HCT116 (cell line): ENCODE data around the gene PTPN20. TPM values are rescaled to one million over a fixed set of nuclear protein-coding genes. Genes with fewer than 3 reads are reported as not detected.

Experiments
- ATAC-seq: fragments of 200-7000 bp; cut with Tn5 transposase; 2 replicates; pipeline ENCODE4 v1.9.1; 2020; ENCODE audit warnings: mild to moderate bottlenecking, moderate library complexity
- BruUV-seq: library from RNA; stranded (reverse); fragments of 400-500 nt; replicated peaks from 2 replicates; lab custom pipeline; 2021; lab: Mats Ljungman, UMichigan
- CTCF ChIA-PET: fragments of 300-600 bp; sonication (Branson Sonifier 250); formaldehyde crosslinking; loops from one replicate; lab custom pipeline; 2021; ENCODE audit warnings: antibody characterized with exemption; lab: Charles Lee
- POLR2A ChIA-PET: fragments of 300-600, 350-600 bp; sonication (Branson Sonifier 250); formaldehyde crosslinking; loops from one replicate; lab custom pipeline; 2021; ENCODE audit warnings: antibody characterized with exemption; lab: Charles Lee
- RAD21 ChIA-PET, 2 experiments: fragments of 300-600 bp; sonication (Branson Sonifier 250); formaldehyde crosslinking; loops; one replicate each; lab custom pipeline; 2023; ENCODE audit warnings: low total read pairs in 2 of 2; ENCODE audit not compliant: uncharacterized antibody in 2 of 2, unreplicated experiment in 2 of 2, low non-redundant PET in 1 of 2; lab: Charles Lee
- DNase-seq: peaks from one replicate; pipeline ENCODE4 v3.0.0-alpha.2; 2010; ENCODE audit warnings: low read depth, low spot score
- H2AFZ ChIP-seq: fragments of 200-600 bp; shearing (Covaris generic), sonication (generic); 2 replicates; pipeline ENCODE4 v1.6.1; 2017; ENCODE audit warnings: low read depth, mixed run types, mixed read lengths, antibody characterized with exemption, low read length; ENCODE audit not compliant: poor library complexity, severe bottlenecking
- H3K27ac ChIP-seq: 2 replicates; pipeline ENCODE4 v1.5.1; 2012; ENCODE audit warnings: low read depth, low read length
- H3K27me3 ChIP-seq: fragments of 200-600 bp; sonication (generic); 2 replicates; pipeline ENCODE4 v1.6.1; 2016; ENCODE audit warnings: mixed run types, low read length, mixed read lengths; ENCODE audit not compliant: insufficient read depth
- H3K36me3 ChIP-seq, 2 experiments: fragments of 200-500 bp in 1 of 2; fragments of 200-600 bp in 1 of 2; sonication (Bioruptor generic) in 1 of 2; sonication (generic) in 1 of 2; 2 replicates each; pipeline versions ENCODE4 v1.5.1 to v1.6.1; 2014 to 2016; ENCODE audit warnings: low read length in 2 of 2, inconsistent platforms in 1 of 2, mixed read lengths in 1 of 2, mixed run types in 1 of 2; ENCODE audit not compliant: insufficient read depth in 2 of 2, control insufficient read depth in 1 of 2
- H3K4me1 ChIP-seq, 2 experiments: fragments of 200-600 bp in 1 of 2; sonication (generic) in 1 of 2; 2 replicates each; pipeline versions ENCODE4 v1.5.1 to v1.6.1; 2012 to 2017; ENCODE audit warnings: low read length in 2 of 2, inconsistent platforms in 1 of 2, mild to moderate bottlenecking in 1 of 2, mixed read lengths in 1 of 2, mixed run types in 1 of 2, moderate library complexity in 1 of 2; ENCODE audit not compliant: insufficient read depth in 2 of 2, control insufficient read depth in 1 of 2
- H3K4me2 ChIP-seq: fragments of 200-600 bp; sonication (generic); 2 replicates; pipeline ENCODE4 v1.6.1; 2017; ENCODE audit warnings: mixed run types, low read length, mixed read lengths
- H3K4me3 ChIP-seq, 2 experiments: fragments of 200-600 bp in 1 of 2; sonication (generic) in 1 of 2; replicated peaks in 1 of 2; 2 replicates each; pipeline ENCODE4 v1.5.1; 2011 to 2016; ENCODE audit warnings: low read length in 2 of 2, control low read depth in 1 of 2, low read depth in 1 of 2, mild to moderate bottlenecking in 1 of 2, mixed read lengths in 1 of 2, mixed run types in 1 of 2
- H3K79me2 ChIP-seq: fragments of 200-600 bp; sonication (generic); 2 replicates; pipeline ENCODE4 v1.6.1; 2017; ENCODE audit warnings: mild to moderate bottlenecking, mixed run types, low read length, moderate library complexity, mixed read lengths; ENCODE audit not compliant: insufficient read depth
- H3K9ac ChIP-seq: fragments of 200-600 bp; sonication (generic); 2 replicates; pipeline ENCODE4 v1.6.1; 2016; ENCODE audit warnings: low read length, mixed read lengths
- H3K9me2 ChIP-seq: fragments of 200-600 bp; sonication (generic), shearing (Covaris generic); 2 replicates; pipeline ENCODE4 v1.6.1; 2017; ENCODE audit warnings: mixed run types, mild to moderate bottlenecking, moderate library complexity; ENCODE audit not compliant: insufficient read depth
- H3K9me3 ChIP-seq, 2 experiments: fragments of 200-500 bp in 1 of 2; fragments of 200-600 bp in 1 of 2; sonication (Bioruptor generic) in 1 of 2; sonication (generic) in 1 of 2; 2 replicates each; pipeline ENCODE4 v1.6.1; 2014 to 2017; ENCODE audit warnings: low read length in 2 of 2, mixed read lengths in 2 of 2, inconsistent platforms in 1 of 2, low read depth in 1 of 2, mild to moderate bottlenecking in 1 of 2, mixed run types in 1 of 2, moderate library complexity in 1 of 2; ENCODE audit not compliant: control insufficient read depth in 1 of 2, insufficient read depth in 1 of 2
- H4K20me1 ChIP-seq: fragments of 200-600 bp; sonication (generic), shearing (Covaris generic); 2 replicates; pipeline ENCODE4 v1.6.1; 2017; ENCODE audit warnings: mixed run types, mild to moderate bottlenecking, moderate library complexity; ENCODE audit not compliant: insufficient read depth
- EGR1 ChIP-seq: IDR thresholded peaks from 2 replicates; pipeline ENCODE4 v1.6.1; 2012; ENCODE audit warnings: low read depth
- TCF7L2 ChIP-seq: IDR thresholded peaks from 2 replicates; pipeline ENCODE4 v1.7.0; 2011; ENCODE audit warnings: borderline replicate concordance, inconsistent platforms; ENCODE audit not compliant: insufficient read depth, insufficient read length; ENCODE audit errors: extremely low read depth
- YY1 ChIP-seq: IDR thresholded peaks from 2 replicates; pipeline ENCODE4 v1.6.1; 2011; ENCODE audit warnings: low read length, low read depth, moderate library complexity, mild to moderate bottlenecking; ENCODE audit not compliant: insufficient replicate concordance; ENCODE audit errors: extremely low read depth
- ZNF274 ChIP-seq: fragments of 200-500 bp; sonication (Bioruptor generic); IDR thresholded peaks from 2 replicates; pipeline ENCODE4 v1.6.1; 2014; ENCODE audit warnings: mild to moderate bottlenecking, low read depth, low read length, inconsistent platforms
- intact Hi-C: fragments of 100-400 bp; cut with micrococcal nuclease; formaldehyde crosslinking; loops from 2 replicates; pipeline ENCODE4 v1.10.0; 2022
- total RNA-seq: library from RNA; stranded (reverse); gene quantifications from one replicate; pipeline ENCODE4 v1.2.1, GENCODE V29; 2021; ENCODE audit not compliant: unreplicated experiment
- TF ChIP-seq, protein P1 (sequence below): IDR thresholded peaks from 2 replicates; pipeline ENCODE4 v1.6.1; 2012

PTPN20 gene
- total RNA-seq, 1 experiment from 2014 or later, result not detected

DNA sequence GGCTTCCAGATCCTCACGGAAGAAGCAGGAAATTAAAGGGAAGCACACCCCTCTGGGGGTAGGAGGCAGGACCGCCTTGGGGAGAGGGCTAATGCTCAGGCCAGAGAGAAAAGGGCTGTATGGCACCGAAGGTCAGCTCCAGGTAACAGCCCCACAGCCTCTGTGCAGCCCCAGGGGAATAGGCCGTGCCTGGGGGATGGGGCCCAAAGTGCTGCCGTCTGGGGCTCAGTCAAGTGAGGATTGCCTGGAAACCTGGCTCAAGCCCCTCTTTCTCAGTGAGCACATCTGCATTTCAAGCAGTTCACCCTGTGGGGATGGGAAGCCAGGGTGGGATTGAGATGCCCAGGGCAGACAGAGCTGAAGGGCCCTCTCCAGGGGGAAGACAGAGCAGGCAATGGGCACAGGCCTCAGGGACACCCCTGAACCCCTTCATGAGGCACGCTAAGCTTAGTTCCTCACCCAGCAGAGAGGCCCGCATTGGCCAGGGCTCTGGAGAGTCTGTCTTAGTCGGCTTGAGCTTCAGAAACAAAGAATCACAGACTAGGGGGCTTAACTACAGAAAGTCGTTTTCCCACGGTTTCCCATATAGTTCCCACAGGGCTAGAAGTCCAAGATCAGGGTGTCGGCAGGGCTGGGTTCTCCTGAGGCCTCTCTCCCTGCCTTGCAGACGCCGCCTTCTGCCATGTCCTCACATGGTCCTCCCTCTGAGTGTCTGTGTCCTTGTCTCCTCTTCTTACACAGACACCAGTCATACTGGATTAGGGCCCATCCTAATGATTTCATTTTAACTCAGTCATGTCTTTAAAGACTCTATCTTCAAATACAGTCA, 118.2 kb downstream of the PTPN20 start:
- no peaks in the 10 kb centered on the region; the same call in 1 of the 2 replicates for H3K27me3 ChIP-seq
- H3K36me3 ChIP-seq, result no peaks in the 10 kb centered on the region
- ATAC-seq (no peak), DNase-seq (no peak)
- intact Hi-C loops, result no loop called here
- CTCF ChIA-PET, result no interaction called here
- peaks cover 0 to 7% of the 10 kb centered on the region in 2 experiments; a peak in 1 of 4 replicates for H3K4me1 ChIP-seq
- no peaks in the 10 kb centered on the region for H4K20me1 ChIP-seq
- no TSS peak for BruUV-seq
- no peak overlapping the region for H2AFZ ChIP-seq
- H3K9me2 ChIP-seq, result no peaks in the 10 kb centered on the region
- RAD21 ChIA-PET, result no interaction called here
- no peak overlapping the region for H3K4me2 ChIP-seq
- H3K79me2 ChIP-seq, result no peaks in the 10 kb centered on the region
- no peak overlapping the region for H3K9ac ChIP-seq
- no peaks in the 10 kb centered on the region for H3K9me3 ChIP-seq
- H3K27ac ChIP-seq, result no peak overlapping the region
- no peak overlapping the region for H3K4me3 ChIP-seq
- POLR2A ChIA-PET, result no interaction called here
- no peak for TF ChIP-seq EGR1

DNA sequence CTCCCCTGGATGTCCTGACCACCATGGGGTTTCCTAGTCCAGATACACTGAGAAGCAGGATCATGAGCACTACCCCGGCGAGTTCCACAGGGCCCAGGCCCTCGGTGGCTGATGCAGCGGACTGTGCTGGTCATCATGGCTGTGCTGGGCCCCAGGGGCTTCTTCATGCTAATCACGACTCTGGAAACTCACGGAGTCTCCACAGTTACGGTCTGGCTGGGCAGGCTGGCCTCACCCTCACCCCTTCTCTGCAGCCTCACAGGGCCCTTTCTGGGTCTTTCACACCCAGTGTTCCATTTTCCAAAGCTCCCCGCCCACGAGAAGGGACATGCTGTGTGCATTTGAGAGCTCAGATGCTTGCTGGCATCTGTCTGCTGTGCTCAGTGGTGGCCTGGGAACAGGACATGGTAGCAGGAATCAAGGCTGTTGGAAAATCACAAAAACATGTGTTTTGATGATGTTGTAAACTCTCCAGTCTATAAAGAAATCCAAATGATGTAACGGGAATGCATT, 119.0 kb downstream of the PTPN20 start:
- Histone ChIP-seq H3K4me2 (no peak overlapping the region), H3K9ac (no peak overlapping the region), H3K4me3 (no peak overlapping the region), H3K9me2 (no peaks in the 10 kb centered on the region), H3K9me3 (no peaks in the 10 kb centered on the region), H3K36me3 (no peaks in the 10 kb centered on the region), H2AFZ (no peak overlapping the region), H4K20me1 (no peaks in the 10 kb centered on the region), H3K27ac (no peak overlapping the region), H3K27me3 (no peaks in the 10 kb centered on the region; the same call in 1 of the 2 replicates), H3K79me2 (no peaks in the 10 kb centered on the region), H3K4me1 (0 out of 4 replicates have a peak, but pooled peaks cover 0 to 5% of the 10 kb centered on the region in 2 experiments)
- TF ChIP-seq TCF7L2 (no peak), ZNF274 (no peak), YY1 (no peak)
- TF ChIP-seq, protein P1, sequence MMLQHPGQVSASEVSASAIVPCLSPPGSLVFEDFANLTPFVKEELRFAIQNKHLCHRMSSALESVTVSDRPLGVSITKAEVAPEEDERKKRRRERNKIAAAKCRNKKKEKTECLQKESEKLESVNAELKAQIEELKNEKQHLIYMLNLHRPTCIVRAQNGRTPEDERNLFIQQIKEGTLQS, result no peak
- ChIA-PET POLR2A (no interaction called here), CTCF (interaction anchor here (1.2 kb wide), 1 partner anchor 311 kb away, joined by 3 read pairs; no protein-coding TSS in a partner anchor), RAD21 (no interaction called here)
- intact Hi-C loops, result no loop called here
- ATAC-seq (no peak), DNase-seq (no peak)
- BruUV-seq, result no TSS peak
